HG02678 (cell line): ENCODE data around the gene ARL6IP5.
A peak's percentile ranks its signal among the peaks of the same experiment; 100 is the strongest.

ENCODE experiments used
- ATAC-seq: cut with Tn5 transposase; IDR thresholded peaks from one replicate; pipeline ENCODE4 v1.9.1; 2021; ENCODE audit warnings: mild to moderate bottlenecking, moderate library complexity; ENCODE audit not compliant: unreplicated experiment

The ARL6IP5 gene

DNA sequence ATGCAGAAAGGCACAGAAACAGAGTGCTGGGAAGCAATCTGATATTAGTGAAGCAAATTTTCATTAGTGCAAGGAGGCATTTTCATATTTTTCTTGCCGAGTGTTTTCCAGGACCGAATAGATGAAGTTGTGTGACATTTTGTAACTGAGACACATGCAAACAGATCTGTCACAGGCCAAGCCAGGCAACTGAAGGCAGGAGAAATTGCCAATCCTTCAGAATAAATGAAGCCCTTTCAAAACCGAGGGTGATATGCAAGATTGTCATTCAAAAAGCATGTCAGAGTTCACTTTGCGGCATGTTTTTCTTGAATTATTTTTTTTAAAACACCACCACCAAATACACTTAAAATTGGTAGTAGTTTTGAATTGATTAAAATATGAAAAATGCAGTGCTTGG is 31.4 kb downstream of the ARL6IP5 start:
- ATAC-seq, result no peak

DNA sequence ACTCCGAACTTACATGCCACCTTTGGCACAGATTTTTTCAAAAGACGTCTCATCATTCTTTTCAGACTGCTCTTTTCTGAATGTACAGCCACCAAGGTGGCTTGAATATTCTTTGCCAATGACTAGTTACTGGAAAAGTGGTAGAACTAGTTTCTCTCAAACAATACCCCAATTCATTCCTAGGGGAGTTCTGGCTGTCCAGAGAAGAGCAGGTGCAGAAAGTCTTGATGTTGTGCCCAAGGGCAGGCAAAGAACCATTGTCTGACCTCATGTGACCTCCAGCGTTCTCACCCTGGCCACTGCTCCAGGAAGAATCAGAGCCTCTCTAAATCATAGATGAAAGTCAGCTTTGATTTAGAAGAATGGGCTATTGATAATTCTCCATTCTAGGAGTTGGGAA is 32.2 kb downstream of the ARL6IP5 start:
- ATAC-seq, result no peak

DNA sequence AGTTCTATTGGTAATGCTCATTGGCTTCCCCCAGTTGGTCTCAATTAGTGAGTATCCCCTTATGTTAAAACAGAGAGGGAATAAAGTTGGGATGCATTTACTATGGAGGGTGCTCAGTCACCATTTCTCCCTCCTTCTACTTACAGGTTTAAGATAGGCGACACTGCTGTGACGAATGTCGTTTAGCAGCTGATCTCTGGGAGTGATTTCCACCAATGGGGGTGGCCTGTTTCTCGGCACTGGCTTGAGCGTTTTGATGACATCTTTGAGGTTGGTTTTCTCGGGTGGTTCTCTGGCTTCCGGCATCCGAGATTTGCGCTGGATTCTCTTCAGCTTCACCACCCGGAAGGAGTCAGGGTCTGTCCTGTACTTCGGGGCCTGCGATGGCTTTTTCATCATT is 33.8 kb downstream of the ARL6IP5 start:
- ATAC-seq, result no peak

DNA sequence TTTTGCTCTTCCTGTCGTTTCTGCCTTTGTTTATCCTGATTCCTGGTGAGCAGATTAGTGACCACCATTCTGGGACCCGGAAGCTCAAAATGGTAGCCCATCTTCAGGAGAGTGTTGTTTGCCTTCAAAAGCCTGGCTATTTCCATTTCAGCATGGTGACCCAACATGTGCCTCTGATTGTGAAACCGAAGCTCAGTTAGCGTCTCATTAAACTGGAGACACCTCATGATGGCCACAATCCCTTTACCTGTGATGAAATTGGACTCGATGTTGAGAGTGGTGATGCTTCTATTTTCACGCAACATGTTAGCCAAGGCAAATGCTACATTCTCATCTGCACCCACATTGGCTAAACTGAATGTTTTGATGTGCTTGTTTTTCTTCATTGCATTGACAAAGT is 34.4 kb downstream of the ARL6IP5 start:
- ATAC-seq, result no peak

DNA sequence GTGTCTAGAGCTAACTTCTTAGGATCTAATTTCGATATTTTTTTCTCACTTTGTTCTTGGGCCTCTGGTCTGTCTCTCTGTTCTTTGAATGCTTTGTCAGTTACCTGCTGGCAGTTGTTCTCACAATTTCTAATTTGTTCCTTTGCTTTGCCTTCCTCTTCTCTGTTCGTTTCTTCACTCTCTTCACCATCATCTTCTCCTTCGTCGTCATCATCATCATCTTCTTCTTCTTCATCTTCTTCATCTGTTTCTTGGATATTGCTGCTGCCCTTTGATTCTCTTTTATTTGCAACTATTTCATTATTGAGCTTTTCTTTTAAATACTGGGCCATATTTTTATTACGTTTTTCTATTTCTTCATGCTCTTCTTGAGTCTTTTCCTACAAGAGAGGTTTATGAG is 34.9 kb downstream of the ARL6IP5 start:
- ATAC-seq, result no peak

DNA sequence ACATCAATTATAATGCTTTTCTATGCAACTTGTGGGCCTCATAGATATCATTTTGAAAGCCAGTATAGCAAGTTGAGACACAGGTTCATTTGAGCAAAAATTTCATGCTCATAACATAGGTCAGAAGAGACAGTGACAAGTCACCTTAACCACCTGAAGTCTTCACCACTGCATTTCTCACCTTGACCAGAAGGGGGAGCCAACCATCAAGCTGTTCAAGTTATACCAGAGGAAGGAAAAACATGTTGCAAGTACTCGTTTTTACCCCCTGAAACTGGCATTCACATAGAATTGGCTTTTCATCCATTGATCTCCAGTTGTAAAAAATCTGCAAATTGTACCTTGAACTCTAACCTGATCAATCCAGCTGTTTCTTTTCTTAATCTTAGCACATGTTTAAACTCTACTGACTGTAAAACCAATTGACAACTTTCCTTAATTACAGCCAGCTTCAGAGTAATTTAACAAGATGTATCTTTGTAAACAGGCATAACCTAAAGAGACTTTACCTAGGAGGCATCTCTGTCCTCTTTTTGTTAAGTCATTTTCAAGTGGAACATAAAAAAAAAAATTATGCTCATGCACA is 36.2 kb downstream of the ARL6IP5 start:
- ATAC-seq, result peak; percentile 74

DNA sequence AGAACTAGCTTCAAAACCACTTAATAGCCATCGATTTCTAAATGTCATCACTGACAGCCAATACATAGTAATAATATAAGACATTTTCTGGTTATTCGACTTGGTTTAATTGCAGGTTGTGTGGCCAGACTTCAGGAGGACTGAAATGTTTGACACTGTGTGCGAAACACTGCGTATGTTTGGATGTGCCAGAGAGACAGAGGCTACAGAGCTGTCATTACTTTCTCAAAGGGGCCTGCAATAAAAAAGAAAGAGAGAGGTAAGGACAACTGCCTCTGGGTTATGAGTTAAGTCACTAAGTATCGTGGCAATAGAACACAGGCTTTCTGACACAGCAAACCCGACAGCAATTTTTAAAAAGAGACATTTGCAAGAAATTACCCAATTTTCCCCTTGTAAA is 36.8 kb downstream of the ARL6IP5 start:
- ATAC-seq, result no peak

DNA sequence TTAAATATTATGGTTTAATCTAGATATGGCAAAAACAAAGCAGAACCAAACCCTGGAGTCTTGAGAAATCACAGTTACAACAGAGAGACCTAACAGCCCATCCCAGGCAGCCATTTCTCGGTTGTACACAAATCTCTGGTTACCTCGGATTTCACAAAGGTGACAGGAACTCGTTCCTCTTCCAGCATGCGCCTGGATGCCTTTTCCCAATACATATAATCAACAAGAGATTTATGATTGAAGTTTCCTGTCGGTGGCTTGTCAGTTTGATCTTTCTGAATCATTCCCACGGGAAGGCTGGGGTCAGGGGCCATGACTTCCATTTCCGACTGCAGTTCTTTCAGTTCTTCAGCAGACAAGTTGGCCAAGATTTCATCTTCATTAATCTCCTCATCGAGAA is 37.2 kb downstream of the ARL6IP5 start:
- no peak for ATAC-seq

DNA sequence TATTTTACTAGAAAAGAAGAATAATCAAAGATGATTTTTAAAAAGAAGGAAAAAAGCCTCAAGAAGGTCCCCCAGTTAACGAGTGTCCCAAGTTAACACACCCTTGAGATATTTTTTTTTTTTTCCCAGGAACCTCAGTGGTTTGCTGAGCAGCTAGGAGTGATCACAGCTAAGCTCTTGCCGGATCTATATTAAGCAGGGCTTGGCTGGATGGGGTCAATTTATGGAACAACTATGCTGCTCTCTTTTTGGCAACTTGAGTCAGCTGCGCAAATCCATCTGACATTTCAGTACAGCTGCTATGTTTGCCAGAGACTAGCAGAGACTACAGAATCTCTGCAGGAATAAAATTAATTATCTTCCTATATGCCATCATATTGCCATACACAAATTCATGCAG is 37.7 kb downstream of the ARL6IP5 start, which contains the start of gene LMOD3:
Gene LMOD3 (minus strand): TSS at position 193 of the 400 bp plus-strand sequence. CDS start 209 bp downstream, outside the sequence.
- no peak for ATAC-seq

DNA sequence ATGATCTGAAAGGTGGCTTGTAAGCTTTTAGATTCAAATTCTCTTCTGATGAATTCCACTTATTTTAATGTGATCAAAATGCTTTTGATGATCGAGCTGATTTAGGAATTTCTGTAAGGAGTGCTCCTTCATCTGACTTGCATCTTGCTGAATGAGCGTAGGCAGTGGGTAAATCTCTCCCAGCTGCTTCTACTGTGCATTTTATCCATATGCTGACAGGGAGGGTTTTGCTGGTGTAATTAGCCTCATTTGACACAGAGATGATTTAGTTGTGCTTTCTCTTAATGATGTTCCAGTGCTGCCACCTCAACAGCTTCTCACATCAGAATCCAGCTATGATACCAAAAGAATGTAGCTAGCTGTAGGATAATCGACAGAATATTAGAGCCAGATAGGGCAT is 41.5 kb downstream of the ARL6IP5 start:
- no peak for ATAC-seq

DNA sequence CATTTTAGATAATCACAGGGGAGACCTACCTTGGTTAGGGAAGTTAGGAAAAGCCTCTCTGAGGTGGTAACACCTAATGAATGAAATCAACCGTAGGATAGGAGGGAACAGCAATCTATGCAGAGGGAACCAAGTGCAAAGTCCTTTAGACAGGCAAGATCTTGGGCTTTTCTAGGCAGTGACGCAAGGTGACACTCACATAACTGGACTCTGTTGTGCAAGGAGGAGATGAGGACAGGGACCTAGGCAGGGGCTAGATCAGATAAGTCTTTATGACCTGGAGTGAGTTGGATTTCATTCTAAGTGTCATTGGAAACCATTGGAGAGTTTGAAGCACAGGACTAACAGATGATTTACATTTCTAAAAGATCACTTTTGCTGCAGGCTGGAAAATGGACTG is 42.3 kb downstream of the ARL6IP5 start:
- ATAC-seq, result no peak

DNA sequence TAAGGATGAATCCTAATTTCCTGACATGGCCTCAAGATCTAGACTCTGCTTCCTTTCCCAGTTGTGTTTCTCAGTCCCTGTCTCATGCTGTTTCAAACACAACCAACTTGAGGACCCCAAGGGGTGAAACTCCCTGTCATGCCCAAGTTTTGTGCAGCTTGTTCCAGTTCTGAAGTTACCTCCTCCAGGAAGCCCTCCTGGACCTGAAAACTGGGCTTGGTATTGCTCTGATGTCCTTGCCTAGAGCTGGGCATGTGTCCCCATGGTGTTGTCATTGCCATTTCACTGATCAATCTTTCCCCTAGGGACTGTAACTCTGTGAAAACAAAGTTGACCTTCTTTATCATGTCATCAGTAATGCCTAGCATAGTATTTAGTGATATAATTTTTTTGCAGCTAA is 43.8 kb downstream of the ARL6IP5 start:
- ATAC-seq, result no peak

DNA sequence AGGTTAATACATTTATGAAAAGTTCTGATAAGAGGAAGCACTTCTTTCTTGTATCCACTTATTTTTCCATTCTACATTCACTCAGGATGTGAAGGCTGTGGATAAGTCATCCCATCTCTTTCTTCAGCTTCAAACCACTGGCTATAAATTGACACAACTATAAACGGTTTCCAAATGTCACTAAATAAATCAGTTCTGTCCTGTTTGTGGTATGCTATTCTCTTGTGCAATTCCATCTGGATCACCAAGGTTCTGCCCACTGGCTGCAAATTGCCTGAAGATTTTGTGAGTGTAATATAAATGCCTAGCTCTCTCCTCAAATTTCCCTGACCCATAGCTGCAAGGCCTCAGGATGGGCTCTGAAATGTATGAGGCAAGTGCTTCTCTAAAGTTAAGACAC is 44.8 kb downstream of the ARL6IP5 start:
- no peak for ATAC-seq

DNA sequence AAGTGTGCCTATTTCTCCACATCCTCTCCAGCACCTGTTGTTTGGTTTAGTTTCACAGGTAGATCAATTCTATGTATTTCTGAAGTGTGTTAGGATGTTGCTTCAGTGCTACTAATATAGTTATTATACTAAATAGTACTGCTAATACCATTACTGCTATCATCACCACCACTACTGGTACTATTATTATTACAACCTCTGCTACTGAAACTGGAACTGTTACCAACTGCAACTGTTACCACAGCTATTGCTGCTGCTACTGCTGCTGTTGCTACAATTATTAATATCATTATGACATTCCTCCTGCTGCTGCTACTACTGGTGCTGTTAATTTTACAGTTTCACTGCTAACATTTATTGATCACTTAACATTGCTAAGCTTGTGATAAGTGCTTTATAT is 46.0 kb downstream of the ARL6IP5 start:
- peak; percentile 76 for ATAC-seq

DNA sequence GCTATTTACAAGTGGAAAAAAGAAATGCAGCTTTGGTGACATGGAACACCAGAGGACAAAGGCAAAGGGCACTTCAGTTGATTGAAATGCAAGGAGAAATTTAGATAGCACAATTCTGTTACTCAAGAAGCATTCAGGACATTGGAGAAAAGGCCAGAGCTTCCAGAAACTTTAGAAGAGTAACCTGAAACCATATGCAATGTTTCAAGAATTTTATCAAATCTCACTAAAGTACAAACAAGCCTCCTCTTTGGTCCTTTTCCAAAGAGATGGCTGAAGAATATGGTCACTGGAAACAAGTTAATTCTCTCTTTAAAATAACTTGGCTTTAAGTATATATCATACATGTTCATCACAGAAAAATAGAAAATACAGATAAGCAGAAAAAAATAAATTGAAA is 52.3 kb downstream of the ARL6IP5 start:
- ATAC-seq, result no peak

DNA sequence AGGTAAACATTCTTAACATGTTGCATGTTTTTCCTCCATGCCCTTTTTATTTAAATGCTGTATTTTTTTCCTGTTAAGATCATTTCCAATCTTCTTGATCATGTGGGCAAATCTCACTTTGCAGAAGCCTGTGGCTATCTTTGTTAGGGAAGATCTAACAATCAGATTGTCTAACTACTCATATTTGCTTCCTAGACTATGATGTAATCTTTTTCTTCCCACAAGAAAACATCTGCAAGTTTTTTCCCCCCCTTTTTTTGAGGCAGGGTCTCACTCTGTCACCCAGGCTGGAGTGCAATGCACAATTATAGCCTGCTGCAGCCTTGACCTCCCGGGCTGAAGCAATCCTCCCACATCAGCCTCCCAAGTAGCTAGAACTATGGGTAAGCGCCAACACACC is 52.7 kb downstream of the ARL6IP5 start:
- no peak for ATAC-seq

DNA sequence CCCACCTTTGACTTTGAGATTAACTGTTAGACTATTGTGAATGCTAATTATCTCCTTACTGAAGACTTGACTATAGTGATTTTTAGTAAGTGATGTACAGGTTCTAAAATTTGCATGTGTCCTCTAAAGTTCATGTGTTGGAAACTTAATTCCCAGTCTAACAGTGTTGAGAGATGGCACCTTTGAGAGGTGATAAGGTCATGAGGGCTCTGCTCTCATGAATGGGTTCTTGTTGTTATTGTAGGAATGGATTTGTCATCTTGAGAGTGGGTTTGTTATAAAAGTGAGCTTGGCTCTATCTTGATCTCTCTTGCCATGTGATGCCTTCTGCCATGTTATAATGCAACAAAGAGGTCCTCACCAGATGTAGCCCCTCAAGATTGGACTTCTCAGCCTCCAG is 56.6 kb downstream of the ARL6IP5 start:
- no peak for ATAC-seq

DNA sequence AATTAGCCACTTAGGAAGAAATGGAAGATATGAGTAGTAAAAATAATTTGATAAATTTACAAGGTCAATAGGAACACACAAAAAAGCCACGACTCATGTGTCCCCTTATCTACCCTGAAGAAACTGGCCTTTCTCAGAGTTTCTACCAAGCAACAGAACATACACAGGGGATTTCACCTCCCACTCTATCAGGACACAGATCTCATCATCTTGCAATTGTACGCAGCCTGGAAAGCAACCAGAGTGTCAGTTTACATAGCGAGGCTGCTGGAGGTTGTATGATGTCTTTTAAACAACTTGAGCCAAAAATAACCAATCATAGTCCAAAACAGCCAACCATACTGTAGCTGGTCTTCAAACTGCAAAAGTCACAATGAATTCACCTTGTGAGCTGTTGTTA is 57.4 kb downstream of the ARL6IP5 start:
- no peak for ATAC-seq

DNA sequence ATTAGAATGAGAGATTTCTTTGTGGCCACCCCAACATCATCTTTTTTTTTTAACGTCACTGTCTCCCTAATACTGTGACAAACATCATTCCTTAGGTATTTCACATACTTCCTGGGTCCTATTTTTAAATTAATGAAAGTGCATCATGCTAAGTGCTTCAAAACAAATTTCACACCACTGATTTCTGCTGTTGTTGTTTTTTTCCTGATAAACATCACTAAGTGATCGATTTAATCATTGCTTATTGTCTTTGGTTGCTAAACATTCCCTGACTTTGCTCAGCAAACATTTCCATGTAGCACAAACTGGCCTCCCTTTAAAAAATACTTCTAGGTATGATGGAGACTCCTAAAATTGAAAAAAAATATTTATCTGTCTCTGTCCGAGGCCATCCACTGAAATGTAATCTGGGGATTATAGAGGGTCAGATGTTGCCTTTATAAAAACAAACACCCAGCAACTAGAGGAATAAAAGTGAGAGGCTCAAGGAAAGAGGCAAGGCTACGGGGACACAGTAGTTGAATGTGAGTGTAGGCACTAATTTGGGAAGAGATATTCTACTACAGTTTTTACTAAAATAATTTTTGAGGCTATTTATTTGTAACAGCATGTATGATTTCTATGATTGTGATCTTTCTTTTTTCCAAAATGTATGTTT is 58.2 kb downstream of the ARL6IP5 start:
- no peak for ATAC-seq

DNA sequence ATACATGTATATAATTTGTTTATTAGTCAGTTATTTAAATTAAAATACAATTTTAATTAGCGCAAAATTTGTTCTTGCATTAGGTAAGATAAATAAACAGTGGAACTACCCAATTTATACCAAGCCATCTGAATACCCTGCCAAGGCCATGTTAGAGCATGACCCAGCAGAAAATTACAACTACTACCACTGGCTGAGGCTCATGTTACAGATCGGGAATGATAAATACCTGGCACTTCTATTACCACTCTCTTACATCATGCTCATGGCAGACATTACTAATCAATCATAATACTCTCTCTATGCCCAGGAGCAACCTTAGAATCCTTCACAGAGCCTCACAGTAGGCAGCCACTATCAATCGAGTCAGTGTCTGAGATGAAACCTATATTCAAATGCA is 58.9 kb downstream of the ARL6IP5 start:
- no peak for ATAC-seq

DNA sequence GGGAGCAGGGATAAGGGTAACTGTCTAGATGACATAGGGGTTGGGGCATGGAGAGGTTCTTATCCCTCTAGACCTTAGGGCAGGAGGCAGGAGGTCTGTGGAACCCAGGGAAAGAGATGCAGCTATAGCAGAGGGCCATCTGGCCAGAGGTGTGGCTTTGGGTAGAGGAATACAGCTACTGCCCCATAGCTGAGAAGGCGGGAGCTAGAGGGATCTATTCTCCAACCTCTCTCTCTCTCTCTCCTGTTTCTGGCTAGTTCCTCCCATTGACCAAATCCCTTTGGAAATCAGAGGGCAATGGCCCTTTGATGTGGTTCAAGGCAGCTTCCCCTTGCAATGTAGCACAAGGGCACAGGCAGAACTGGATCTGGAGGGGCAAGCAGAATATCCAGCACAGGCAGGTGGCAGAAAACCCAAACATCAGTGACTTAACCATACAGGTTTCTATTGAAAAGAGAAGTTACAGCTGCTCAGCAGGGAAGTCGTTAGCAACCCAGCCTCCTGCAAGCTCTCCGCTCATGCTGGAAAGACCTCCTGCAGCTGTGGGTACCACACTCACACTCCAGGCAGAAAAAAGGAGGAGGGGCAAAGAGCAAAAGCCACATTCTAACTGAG is 60.0 kb downstream of the ARL6IP5 start:
- ATAC-seq, result no peak

DNA sequence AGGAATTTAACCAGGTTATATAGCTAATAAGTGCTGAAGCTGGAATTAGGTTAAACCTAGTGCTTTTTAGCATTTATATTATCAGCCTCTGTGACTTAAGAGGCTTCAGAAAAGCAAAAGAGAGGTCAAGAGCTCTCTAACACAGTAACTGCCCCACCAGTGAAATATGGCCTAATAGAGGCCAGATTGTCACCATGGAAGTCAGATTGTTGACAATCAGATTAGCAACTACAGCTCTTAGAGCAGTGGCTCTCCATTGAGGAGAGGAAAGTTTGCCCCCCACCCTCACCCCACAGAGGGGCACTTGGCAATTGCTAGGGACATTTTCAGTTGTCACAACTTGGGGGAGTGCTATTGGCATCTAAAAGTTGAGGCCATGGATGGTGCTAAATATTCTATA is 61.0 kb downstream of the ARL6IP5 start:
- no peak for ATAC-seq

DNA sequence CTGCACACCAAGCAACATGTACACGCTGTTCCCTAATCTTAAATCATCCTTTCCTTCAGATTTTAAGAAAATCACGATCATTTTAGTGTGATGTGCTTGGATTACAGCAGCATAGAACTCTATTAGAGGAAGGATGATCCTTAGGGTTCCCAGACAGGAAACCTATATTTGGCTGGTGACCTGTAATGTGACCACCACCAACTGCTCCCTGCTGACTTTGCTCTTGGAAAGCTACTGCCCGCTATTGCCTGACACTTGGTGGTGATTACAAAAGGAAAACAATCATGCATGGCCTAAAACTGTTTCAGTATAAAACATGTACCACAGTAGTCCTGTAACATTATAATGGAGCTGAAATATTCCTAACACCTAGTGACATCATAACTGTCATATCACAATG is 64.8 kb downstream of the ARL6IP5 start:
- ATAC-seq, result no peak
